ENCODE data around the gene HSPB7. TPM values are rescaled to one million over a fixed set of nuclear protein-coding genes. Genes with fewer than 3 reads are reported as not detected.
"Not testable (repeated sequence)": the region's sequence is repeated elsewhere in the genome, so short reads cannot be mapped to it uniquely, and the experiment has no call there.

HSPB7 gene
- total RNA-seq, 3 donors from 2014 or later (not counting 1 experiment from before 2014, with no cell fraction given): not detected

DNA sequence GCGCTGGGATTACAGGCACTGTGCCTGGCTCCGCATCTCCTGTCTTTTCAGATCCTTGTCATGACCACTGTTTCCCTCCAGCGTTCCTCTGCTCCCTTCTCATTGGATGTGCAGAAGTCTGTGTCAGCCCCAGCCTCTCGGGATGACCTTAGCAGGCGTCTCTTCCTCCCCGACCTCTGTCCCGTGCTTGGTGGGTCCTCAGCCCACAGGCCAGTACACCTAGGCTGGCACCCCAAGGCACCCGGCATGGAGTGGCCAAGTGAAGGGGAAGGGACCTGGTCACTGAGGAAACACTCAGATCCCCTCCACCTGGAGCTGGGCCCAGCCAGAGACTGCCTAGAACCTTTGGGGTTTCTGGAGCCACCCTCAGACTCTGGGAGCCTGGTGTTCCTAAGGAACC, 23.4 kb upstream of the HSPB7 start:
- WGBS (ENCODE audit: insufficient coverage): 69% methylated on average over 8 of the region's 8 CpGs
- H3K4me3 ChIP-seq (ENCODE audit: low read length): no peak overlapping the region
- Mint-ChIP-seq H3K4me1 (no peaks in the 10 kb centered on the region), H3K36me3 (no peaks in the 10 kb centered on the region), H3K4me3 (no peak overlapping the region), H3K9me3 (no peaks in the 10 kb centered on the region), H3K27me3 (ENCODE audit: low read depth in 2 of 2) (peaks cover 7% of the 10 kb centered on the region in 2 donors), H3K27ac (no peak overlapping the region)
- H3K4me1 ChIP-seq (ENCODE audit: control insufficient read depth, insufficient read depth, low read length): no peaks in the 10 kb centered on the region
- intact Hi-C loops (cut with micrococcal nuclease): no loop called here
- no peak for DNase-seq
- no peak for ATAC-seq
- no peaks in the 10 kb centered on the region for H3K27me3 ChIP-seq (ENCODE audit: control insufficient read depth, insufficient read depth, low read length)
- H3K9me3 ChIP-seq (ENCODE audit: control insufficient read depth, insufficient read depth, low read length): no peaks in the 10 kb centered on the region
- no peaks in the 10 kb centered on the region for H3K36me3 ChIP-seq (ENCODE audit: control insufficient read depth, insufficient read depth, low read length)
- H3K27ac ChIP-seq (ENCODE audit: low read length): no peak overlapping the region
- TF ChIP-seq, protein P1, sequence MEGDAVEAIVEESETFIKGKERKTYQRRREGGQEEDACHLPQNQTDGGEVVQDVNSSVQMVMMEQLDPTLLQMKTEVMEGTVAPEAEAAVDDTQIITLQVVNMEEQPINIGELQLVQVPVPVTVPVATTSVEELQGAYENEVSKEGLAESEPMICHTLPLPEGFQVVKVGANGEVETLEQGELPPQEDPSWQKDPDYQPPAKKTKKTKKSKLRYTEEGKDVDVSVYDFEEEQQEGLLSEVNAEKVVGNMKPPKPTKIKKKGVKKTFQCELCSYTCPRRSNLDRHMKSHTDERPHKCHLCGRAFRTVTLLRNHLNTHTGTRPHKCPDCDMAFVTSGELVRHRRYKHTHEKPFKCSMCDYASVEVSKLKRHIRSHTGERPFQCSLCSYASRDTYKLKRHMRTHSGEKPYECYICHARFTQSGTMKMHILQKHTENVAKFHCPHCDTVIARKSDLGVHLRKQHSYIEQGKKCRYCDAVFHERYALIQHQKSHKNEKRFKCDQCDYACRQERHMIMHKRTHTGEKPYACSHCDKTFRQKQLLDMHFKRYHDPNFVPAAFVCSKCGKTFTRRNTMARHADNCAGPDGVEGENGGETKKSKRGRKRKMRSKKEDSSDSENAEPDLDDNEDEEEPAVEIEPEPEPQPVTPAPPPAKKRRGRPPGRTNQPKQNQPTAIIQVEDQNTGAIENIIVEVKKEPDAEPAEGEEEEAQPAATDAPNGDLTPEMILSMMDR (IDR thresholded peaks at IDR 0.05): no peak

DNA sequence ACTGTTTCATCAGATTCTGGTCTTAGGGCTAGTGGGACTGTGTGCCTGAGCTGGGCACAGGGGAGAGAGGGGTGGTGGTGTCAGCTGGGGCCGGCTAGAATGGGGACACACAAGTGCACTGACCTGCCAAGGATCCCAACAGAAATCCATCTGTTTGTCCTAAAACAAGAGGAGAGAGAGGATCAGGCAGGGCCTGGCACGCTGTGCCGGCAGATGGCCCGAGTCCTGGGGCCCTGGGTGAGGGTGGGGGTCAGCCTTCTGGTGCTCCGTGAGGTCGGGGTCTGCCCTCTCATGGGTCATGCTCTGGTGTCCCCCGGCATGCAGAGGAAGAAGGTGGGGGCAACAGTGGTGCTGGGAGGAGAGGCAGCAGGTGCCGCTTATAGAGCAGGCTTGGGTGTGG, 22.0 kb upstream of the HSPB7 start:
- H3K27ac Mint-ChIP-seq: not testable (repeated sequence)

DNA sequence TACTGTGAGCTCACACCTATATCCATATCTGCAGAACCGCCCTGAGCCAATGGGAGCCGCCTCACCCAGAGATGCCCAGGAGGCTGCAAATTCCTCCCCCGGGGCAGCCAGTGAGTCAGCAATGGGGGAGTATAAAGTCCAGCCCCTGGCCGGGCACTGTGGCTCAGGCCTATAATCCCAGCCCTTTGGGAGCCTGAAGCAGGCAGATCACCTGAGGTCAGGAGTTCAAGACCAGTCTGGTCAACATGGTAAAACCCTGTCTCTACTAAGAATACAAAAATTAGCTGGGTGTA, 20.7 kb upstream of the HSPB7 start:
- DNase-seq (no peak), ATAC-seq (no peak)
- Histone ChIP-seq H3K4me1 (ENCODE audit: control insufficient read depth, insufficient read depth, low read length) (no peaks in the 10 kb centered on the region), H3K4me3 (ENCODE audit: low read length) (no peak overlapping the region), H3K27ac (ENCODE audit: low read length) (no peak overlapping the region), H3K36me3 (ENCODE audit: control insufficient read depth, insufficient read depth, low read length) (no peaks in the 10 kb centered on the region), H3K9me3 (ENCODE audit: control insufficient read depth, insufficient read depth, low read length) (no peaks in the 10 kb centered on the region), H3K27me3 (ENCODE audit: control insufficient read depth, insufficient read depth, low read length) (no peaks in the 10 kb centered on the region)
- no peak overlapping the region for H3K4me3 Mint-ChIP-seq
- H3K27me3 Mint-ChIP-seq (ENCODE audit: low read depth in 2 of 2): peaks cover 7% of the 10 kb centered on the region in 2 donors
- 90% methylated on average over 4 of the region's 4 CpGs for WGBS (ENCODE audit: insufficient coverage)
- H3K36me3 Mint-ChIP-seq: no peaks in the 10 kb centered on the region
- H3K27ac Mint-ChIP-seq: no peak overlapping the region
- intact Hi-C loops (cut with micrococcal nuclease): no loop called here
- no peaks in the 10 kb centered on the region for H3K9me3 Mint-ChIP-seq
- TF ChIP-seq, protein P1 (IDR thresholded peaks at IDR 0.05): no peak
- no peaks in the 10 kb centered on the region for H3K4me1 Mint-ChIP-seq

More for the DNA sequence above, 22.0 kb upstream of the HSPB7 start:
- H3K27me3 Mint-ChIP-seq (ENCODE audit: low read depth in 2 of 2); H3K4me1 Mint-ChIP-seq; H3K9me3 ChIP-seq (ENCODE audit: control insufficient read depth, insufficient read depth, low read length); H3K36me3 Mint-ChIP-seq; H3K36me3 ChIP-seq (ENCODE audit: control insufficient read depth, insufficient read depth, low read length); H3K9me3 Mint-ChIP-seq; H3K27ac ChIP-seq (ENCODE audit: low read length); H3K4me3 Mint-ChIP-seq; ATAC-seq; H3K27me3 ChIP-seq (ENCODE audit: control insufficient read depth, insufficient read depth, low read length); H3K4me1 ChIP-seq (ENCODE audit: control insufficient read depth, insufficient read depth, low read length); H3K4me3 ChIP-seq (ENCODE audit: low read length); DNase-seq: not testable (repeated sequence)
- intact Hi-C loops (cut with micrococcal nuclease): loop anchor here (1.0 kb wide), 1 partner anchor 22 kb away; no protein-coding TSS in a partner anchor
- WGBS (ENCODE audit: insufficient coverage): 78% methylated on average over 6 of the region's 8 CpGs

DNA sequence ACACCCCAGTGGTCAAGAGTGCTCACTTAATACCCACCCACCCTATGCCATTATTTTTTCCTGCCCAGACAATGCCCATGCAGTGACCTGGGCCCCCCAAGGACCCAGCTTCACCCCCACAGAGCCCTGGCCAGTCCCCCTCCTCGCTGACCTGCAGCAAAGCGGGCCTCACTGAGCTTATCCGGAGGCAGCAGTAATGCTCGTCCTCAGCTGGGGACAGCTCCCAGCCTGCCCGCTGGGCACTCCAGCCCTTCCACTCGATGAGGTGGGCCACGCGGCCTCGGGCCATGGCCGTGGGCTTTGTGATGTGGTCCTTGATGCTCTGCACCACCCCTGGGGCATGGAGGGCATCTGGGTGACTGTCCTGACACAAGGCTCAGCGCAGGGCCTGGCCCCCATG, 18.6 kb upstream of the HSPB7 start:
- DNase-seq; H3K27ac Mint-ChIP-seq; H3K9me3 ChIP-seq (ENCODE audit: control insufficient read depth, insufficient read depth, low read length); H3K4me3 Mint-ChIP-seq; H3K36me3 ChIP-seq (ENCODE audit: control insufficient read depth, insufficient read depth, low read length); H3K9me3 Mint-ChIP-seq; H3K4me3 ChIP-seq (ENCODE audit: low read length); H3K27ac ChIP-seq (ENCODE audit: low read length); H3K4me1 Mint-ChIP-seq; H3K27me3 ChIP-seq (ENCODE audit: control insufficient read depth, insufficient read depth, low read length); intact Hi-C loops (cut with micrococcal nuclease); ATAC-seq; H3K36me3 Mint-ChIP-seq; H3K27me3 Mint-ChIP-seq (ENCODE audit: low read depth in 2 of 2); H3K4me1 ChIP-seq (ENCODE audit: control insufficient read depth, insufficient read depth, low read length): not testable (repeated sequence)
- 88% methylated on average over 5 of the region's 11 CpGs for WGBS (ENCODE audit: insufficient coverage)
